Mucosa of gallbladder (tissue), 1 donor: Measurements from ENCODE around the gene PSMD1. TPM values are rescaled to one million over a fixed set of nuclear protein-coding genes. Genes with fewer than 3 reads are reported as not detected.
"Not testable (repeated sequence)": the region's sequence is repeated elsewhere in the genome, so short reads cannot be mapped to it uniquely, and the experiment has no call there.

Experiments used
- DNase-seq: peaks from one replicate; pipeline ENCODE4 v3.0.0-alpha.2; 2020; ENCODE audit warnings: low spot score
- total RNA-seq: library from RNA; stranded (reverse); gene quantifications from one replicate; pipeline ENCODE4 v1.2.1, GENCODE V29; 2021
- donor health status: DM: no; HTN: no; CAD: no.

Gene PSMD1
- total RNA-seq, 1 donor from 2014 or later, result 55.6 TPM

DNA sequence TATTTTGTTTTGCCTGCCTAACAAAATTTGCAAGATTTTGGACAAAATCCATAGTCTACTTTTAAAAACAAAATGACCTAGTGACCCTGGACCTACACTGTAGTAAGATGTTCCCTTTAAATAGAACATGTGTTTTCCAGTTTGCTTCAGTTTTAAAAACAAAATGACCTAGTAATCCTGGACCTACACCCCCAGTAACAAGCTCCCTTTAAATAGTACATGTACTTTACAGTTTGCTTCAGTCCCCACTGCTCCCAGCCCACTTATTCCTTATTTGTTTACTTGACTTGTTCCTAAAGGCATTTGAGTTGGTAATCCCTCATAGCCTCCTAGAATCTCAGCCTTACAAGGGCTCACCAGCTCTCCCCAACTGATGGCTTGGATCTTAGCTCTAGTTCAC, 102.6 kb downstream of the PSMD1 start:
- DNase-seq, result no peak

DNA sequence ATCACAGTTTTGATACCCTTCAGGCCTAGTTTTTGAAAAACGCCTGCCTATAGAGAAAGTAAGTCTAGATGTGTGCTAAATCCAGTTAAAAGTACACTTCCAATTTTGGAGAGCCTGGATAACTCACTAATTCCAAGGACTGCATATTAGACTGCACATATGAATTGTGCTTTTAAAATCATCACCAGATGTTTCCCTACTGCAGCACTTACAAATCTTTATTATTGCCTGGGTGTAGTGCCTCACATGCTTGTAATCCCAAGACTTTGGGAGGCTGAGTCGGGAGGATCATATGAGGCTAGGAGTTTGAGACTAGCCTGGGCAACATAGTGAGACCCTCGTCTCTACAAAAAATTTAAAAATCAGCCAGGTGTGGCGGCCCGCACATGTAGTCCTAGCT, 104.0 kb downstream of the PSMD1 start:
- DNase-seq, result no peak

DNA sequence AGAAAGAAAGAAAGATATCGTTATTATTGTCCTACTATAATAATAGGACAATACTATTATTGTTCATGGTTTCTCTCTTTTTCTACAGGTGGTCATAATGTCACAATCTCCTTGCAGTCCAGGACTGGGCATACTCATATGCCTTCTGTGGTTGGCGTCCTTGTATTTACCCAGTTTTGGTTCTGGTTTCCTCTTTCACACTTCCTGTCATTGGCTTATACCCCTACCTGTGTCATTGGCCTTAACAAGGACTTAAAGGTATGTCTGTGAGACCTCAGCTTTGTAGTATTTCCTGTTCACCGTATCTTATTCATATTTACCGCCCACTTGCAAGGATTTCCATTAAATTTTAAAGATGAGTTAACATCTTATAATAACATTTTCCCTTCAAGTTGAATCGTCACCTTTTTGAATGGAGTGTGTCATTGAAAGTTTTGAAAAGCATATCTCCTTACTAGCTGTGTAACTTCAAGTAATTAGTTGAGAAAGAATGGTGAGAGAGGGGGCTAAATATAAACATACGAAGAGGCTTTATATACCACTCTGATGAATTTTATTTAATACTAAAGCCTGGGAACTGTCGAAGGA, 104.7 kb downstream of the PSMD1 start:
- no peak for DNase-seq

DNA sequence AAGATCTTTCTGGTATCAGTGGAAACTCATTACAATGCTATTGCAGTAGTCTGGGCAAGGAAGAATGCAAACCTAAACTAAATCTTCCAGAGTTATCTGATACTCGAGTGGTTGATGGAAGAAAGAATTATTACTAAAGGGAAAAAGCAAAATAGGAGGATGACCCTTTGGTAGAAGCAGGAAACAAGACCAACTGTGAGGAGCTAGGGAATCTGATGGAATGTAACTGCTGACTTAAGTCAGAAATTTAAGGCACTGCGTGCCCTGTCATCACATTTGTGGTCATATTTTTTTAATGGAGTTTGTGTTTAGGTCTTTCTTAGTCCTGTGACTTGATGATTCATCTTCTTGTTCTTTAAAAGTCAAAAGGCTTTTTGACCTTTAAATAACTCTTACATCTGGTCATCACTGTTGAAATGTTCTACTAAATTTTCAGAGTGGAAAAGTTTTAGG, 105.2 kb downstream of the PSMD1 start:
- DNase-seq, result no peak

DNA sequence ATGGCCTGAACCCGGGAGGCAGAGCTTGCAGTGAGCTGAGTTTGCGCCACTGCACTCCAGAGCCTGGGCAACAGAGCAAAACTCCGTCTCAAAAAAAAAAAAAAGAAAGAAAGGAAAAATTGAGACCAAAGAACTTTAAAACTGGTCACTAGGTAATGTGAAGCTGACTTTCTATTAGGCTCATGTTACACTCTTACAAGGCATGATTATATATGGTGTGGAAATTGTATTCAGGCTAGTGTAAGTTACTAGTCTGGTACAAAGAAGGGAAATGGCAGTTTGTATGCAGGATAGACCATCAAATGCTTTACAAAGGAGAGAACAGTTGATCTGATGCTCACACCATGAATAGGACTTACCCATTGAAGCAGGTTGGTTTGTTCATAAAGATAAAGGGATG, 106.3 kb downstream of the PSMD1 start:
- no peak for DNase-seq

DNA sequence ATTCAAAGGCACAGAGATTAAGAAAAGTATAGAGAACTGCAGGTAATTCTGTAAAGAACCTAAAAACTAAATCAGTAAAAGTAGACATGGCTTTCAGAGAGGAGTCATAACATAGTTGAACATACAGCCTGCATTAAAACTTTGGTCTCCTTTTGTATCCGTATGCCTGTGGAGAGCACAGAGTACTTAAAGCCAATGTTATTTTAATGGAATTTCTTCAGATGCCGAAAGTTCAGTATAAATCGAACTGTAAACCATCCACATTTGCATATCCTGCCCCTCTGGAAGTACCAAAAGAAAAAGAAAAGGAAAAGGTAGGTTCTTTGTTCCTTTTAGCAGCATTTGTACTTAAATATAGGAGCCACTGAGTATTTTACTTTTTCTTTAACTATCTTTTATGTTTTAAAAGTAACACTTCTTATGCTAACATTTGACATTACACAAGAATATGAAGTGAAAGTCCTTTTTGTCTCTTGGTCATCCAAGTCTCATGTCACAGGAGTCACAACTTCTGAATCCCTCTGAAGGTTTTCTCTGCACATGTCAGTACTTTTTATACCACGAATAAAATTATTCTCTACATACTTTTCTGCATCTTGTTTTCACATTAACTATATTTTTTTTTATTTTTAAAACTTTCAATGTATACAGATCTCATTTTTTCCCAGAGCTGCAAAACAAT, 106.9 kb downstream of the PSMD1 start:
- no peak for DNase-seq

DNA sequence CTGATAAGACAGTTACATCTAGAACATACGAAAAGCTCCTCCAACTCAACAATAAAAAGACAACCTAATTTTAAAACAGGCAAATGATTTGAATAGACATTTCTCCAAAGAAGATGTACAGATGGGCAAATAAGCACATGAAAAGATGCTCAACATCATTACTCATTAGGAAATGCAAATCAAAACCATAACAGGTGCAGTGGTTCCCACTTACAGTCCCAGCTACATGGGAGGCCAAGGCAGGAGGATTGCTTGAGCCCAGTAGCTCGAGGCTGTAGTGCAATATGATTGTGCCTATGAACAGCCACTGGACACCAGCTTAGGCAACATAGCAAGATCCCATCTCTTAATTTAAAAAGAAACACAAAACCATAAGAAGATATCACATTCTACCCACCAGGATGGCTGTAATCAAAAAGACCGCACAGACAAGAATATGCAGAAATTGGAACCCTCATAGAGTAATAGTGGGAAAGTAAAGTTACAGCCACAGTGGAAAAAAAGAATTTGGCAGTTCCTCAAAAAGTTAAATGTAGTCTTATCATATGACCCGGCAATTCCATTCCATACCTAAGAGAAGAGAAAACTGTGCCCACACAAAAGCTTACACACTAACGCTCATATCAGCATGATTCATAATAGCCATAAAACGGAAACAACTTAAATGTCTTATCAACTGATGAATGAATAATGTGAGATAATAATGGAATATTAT, 111.2 kb downstream of the PSMD1 start:
- DNase-seq, result no peak

DNA sequence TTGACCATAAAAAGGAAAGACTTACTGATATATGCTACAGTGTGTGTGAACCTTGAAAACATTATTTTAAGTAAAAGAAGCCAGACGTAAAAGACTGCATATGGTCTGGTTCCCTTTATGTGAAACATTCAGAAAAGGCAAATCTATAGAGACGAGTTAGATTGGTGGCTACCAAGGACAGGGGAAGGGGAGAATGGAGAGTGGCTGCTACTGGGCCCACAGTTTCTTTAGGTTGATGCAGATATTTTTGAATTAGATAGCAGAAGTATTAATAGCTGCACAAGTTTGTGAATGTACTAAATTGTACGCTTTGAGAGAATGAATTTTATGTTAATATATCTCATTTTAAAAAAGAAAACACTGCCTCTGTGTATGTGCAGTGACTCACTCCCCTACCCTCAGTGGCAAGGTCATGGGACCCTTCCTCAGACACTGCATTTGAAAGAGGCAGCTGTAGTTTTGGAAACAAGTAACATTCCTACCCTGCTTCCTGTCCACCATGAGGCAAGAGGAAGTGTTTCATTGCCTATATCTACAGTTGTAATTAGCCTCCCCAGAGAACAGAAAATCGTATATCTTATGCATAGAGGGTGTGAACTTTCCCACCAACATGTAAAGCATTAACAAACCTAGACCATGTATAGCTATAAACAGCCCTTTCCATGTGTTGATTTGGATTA, 111.9 kb downstream of the PSMD1 start:
- DNase-seq, result no peak

DNA sequence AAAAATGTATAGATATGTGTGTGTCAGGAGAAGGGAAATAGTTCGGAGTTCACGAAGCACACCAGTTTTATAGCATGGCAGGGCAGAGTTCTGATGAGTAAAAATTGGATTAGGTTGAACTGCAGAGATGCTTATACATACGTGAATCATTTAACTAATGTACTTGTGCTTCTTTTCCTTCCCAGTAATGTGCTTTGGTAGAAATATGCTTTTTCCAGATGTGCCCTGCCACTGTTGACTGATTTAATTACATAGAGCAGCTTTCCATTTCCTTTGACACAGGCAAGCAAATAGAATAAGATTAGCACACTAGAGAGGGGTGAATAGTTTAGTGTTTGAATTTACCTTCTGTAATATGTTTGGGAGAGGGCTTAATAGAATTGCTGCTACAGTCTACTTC, 112.8 kb downstream of the PSMD1 start:
- no peak for DNase-seq

DNA sequence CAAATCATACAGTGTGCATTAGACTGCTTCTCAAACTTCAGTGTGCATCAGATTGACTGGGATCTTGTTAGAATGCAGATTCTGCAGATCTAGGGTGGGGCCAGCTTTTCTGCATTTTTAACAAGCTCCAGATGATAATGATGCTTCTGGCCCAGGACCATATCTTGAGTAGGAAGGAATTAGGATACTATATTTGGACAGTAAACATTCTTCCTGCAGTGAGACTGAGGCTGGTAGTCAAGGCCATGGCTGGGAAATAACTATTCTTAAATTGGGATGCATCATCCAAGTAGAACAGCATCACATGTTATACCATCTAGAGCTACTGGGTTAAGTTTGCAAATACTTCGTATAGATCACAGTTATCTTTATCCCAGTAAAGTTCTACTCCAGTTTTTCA, 113.4 kb downstream of the PSMD1 start:
- DNase-seq, result no peak

DNA sequence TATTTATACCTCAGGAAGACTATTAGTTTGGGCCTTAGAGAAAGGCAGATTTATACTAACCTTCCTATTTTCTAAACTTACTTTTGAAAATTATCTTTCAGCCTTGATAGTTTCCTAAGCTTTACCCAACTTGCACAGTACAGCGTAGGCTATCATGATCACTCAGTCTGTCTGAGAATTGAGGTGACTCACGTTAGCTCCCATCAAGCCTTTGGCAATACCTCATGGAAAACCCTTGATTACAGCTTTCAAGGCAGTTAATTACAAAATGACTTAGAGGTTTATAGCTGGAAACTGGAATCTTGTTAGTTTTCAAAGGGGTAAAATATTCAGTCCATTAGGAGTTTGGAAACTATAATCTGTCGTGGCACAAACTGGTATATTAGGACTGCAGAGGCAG, 115.4 kb downstream of the PSMD1 start:
- no peak for DNase-seq

DNA sequence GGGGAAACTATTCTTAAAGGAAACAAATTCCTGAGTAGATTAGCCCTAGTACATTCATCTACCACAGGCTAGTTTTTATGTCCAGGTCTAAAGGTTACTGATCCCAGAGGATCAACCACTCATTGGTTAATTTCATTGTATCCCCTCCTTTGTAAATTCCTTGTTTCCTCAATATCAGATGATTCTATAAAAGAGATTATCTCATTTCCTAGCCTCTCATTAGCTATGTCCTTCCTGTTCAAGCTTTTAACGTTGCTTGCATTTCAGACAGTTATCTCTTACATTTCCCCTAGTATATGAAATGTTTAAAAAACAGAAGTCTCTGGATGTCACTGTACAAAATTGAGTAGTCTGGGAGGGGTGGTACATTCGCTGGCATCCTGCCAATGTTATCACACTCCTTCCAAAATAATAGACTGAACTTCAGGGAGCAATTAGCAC, 117.6 kb downstream of the PSMD1 start:
- DNase-seq, result no peak

DNA sequence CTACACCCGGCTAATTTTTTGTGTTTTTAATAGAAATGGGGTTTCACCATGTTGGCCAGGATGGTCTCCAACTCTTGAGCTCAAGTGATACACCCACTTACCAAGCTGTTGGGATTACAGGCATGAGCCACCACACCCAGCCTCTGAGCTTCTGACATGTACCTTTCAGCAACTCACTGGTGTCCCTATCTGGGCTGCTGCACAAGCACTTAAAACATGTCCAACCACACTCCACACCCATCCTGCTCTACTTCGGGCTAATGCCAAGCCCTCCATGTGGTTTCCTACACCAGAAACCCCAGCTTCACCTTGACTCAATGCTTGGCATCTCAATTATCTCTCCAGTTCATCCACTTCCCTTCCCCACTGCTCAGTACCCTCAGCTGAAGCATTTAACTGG, 119.4 kb downstream of the PSMD1 start:
- DNase-seq, result no peak

DNA sequence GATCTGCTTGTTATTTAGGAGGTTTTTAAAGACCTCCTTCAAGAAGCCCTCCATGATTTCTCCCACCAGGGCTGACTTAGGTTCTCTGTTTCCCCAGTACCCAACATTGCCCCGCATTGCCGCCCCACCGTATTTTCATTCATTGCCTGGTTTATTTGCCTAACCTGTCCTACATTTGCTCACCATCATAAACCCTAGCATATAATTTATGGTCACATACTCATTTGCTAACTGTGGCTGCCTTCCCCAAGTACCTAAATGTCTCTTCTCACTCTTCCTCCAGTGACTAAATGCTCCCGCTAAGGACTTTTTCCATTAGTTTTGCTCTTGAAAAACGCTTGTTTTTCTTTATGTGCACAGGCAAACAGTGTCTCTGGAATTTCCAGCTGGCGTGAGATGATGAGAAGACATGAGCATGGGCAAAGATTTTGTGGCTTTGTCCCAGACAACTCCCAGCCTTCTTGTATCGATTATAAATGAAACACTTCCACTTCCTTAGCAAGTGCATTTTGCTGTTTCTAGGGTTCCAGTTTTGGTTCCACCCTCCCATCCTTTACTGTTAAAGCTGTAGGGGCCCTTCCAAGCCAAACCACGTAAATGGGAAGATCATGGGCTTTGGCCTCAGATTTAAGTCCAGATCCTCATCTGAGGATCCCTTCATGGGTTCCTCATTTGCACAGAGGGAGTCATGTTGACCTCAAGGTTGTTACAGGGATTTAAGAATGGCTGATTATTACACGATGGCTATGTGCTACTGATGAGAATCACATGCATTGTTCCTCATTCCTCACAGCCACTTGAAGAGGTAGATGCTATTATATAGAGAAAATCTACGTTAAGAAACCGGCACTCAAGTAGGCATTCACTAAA, 120.7 kb downstream of the PSMD1 start:
- no peak for DNase-seq

DNA sequence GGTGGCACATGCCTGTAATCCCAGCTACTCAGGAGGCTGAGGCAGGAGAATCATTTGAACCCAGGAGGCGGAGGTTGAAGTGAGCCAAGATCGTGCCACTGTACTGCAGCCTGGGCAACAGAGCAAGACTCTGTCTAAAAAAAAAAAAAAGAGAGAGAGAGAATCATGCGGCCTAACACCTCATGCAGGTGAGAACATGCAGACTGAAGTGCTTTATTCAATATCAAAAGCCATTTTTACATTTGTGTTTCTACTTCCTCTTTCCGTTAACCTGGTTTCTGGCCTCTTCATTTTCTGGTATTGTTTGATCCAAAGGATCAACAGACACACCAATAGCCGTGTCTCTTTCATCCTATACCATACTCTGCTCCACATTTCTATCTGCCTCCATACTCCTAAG, 122.1 kb downstream of the PSMD1 start:
- not testable (repeated sequence) for DNase-seq

DNA sequence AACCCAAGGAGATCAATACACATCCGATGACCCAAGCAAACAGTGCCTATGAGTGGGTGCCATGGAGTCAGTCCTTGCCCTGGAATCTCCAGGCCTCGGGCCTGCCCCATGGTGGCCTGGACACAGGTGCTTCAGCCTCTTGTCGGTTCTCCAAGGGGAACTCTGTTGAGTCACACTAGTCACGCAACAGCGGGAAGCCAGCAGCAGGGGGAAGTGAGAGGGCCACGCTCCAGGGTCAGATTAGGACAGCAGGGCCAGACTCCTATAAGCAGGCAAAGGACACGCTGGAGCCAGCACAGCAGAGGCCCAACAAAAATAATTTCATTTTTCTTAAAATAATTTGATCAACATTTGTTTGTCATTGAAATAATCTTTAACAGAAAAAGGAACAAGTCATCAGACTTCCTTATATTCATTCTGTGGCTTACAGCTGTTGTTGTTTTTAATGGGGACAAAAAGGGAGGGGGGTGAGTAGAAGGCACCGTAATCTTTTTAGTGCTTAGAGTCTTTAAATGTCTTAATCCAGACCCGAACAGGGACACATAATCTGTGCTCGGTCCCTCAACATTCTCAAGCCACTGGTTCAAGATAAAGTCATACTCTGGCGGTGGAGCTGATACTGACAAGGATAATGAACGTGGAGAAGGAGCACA, 125.3 kb downstream of the PSMD1 start:
- DNase-seq, result peak; percentile 32

DNA sequence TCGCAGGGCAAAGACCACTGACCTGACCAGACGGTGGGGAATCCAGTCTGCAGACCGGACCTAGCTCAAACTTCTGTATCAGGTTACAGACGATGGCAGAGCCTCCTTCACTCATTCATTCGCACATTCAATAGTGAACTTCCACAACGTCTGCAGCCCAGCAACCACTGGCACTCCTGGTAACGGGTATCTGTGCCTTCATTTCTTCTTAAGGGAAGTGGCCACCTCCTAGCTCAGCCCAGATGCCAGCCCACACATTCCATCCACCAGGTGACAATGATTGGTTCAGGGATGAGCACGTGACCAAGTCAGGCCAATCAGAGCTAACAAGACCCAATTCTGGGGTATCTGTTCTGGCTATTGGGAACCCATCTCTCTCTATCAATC, 125.8 kb downstream of the PSMD1 start:
- DNase-seq, result no peak

DNA sequence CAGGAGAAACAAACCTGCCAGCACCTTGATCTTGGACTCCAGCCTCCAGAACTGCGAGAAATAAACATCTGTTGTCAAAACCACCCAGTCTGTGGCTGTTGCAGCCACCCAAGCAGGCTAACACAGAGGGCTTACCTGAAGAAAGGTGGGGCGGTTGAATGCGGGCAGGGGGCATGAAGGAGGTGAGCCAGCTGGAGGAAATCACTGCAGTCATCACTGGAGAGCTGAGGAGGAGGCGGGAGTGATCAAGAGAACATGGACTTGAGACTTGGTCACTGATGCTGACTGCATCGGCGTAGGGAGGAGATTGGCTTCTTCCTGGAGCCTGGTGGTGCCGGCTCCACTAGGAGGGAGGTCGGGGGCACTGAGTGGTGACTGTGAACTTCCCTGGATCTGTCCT, 127.2 kb downstream of the PSMD1 start:
- DNase-seq, result no peak

DNA sequence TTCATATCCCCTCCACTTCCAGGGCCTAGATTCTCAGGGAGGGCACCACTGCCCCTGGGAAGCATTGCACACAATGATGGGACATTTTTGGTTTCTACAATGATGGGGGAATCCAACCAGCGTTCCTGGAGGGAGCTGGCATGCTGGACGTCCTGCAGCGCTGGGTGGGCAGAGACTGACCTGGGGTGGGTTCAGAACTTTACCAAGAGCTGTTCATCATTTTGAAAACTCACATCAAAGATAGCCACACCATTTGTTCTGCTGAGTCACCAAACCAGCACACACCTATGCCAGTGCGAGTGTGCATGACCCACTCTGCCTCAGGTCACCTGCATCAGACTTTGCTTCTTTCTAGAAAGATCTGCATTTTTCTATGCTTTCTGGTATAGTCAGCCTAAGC, 127.7 kb downstream of the PSMD1 start:
- DNase-seq, result no peak

DNA sequence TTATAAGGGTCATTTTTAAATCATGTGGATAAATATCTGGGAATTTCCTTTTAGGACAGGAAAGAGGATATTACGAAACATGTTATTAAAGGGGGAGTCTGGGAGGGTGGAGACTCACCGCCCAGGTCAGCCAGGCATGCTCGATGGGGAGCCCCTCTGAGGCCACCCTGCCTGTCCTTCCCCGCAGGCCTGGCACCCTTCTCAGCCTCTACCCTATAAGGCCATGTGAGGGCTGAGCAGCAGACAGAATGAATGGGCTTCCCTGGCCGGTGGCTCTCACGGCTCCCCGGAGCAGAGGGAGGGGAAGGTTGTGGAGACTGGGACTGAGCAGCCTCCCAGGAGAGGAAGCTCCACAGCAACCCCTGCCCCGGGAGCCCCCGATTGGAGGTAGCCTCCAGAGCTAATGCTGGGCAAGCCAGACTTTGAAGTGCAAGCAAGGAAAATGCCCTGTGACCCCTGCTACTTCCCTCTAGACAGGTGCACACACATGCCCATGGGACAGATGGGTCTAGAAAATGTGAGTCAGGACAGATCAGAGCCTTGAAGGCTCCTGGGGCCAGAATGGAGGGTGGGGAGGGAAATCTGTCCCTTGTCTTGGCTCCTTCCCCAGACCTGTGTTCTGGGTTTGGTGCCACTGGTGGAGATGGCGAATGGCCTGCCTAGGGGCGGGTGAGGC, 128.5 kb downstream of the PSMD1 start:
- no peak for DNase-seq

DNA sequence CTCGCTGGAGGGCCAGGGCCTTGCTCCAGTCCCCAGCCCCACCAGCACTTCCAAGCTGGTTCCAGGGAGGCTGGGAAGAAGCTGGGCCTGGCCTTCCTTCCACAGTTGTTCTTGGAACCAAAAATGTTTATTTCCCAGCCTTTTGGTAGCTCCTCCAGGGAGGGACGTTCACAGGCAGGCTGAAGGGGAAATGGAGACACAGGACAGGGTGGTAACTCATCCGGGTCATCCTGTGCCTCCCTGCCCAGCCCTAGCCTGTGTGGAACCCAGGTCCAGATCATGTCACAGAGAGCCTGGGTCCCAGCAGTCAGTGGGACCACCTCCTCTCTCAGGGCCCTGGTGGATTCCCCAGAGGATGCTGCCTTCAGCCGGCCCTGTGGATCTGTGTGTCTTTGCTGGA, 129.2 kb downstream of the PSMD1 start:
- no peak for DNase-seq
